ENCODE data around the gene PPY.
"Not testable (repeated sequence)": the region's sequence is repeated elsewhere in the genome, so short reads cannot be mapped to it uniquely, and the experiment has no call there.

The PPY gene

DNA sequence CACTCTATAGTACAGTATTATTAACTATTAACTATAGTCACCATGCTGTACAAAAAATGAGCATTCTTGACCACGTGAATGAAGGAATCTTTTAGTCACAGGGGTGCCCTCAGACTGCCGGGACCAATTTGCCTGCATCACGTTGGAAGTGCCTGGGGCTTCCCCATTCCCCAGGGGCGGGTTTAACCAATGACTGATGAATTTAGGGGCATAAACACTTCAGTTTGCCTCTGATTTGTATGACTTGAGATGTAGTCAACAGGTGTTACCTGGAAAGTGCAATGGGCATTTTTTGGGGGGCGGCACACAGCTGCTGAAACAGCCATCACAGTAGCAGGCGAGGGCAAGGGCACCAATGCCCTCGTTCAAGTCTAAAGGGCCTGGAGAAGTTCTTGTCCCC, 20.2 kb upstream of the PPY start:
- FAIRE-seq, result no peak

DNA sequence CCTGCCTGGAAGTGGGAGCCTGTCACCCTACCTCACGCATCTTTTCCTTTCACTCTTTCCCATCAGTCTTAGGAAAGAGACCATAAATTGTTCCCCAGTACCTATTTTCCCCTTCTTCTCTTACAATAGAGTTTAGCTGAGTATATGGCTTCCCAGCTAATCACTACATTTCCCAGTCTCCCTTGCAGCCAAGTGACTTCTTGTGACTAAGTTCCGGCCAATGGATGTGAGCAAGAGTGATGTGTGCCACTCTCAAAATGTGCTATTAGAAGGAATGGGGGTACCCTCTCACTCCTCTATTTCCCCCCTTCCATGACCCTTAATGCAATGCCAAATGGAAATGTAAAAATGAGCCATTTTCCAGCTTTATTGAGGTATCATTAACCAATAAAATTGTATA, 19.7 kb upstream of the PPY start:
- no peak for FAIRE-seq

DNA sequence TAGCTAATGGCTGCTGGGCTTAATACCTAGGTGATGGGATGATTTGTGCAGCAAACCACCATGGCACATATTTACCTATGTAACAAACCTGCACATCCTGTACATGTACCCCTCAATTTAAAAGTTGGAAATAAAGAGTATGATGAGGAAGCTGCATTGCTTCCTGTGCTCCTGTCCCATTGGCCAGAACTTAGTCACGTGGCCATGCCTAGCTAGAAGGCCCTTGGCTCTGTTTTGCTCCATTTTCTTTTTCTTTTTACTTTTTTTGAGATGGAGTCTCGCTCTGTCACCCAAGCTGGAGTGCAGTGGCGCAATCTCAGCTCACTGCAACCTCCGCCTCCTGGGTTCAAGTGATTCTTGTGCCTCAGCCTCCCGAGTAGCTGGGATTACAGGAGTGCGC, 19.0 kb upstream of the PPY start:
- not testable (repeated sequence) for FAIRE-seq

DNA sequence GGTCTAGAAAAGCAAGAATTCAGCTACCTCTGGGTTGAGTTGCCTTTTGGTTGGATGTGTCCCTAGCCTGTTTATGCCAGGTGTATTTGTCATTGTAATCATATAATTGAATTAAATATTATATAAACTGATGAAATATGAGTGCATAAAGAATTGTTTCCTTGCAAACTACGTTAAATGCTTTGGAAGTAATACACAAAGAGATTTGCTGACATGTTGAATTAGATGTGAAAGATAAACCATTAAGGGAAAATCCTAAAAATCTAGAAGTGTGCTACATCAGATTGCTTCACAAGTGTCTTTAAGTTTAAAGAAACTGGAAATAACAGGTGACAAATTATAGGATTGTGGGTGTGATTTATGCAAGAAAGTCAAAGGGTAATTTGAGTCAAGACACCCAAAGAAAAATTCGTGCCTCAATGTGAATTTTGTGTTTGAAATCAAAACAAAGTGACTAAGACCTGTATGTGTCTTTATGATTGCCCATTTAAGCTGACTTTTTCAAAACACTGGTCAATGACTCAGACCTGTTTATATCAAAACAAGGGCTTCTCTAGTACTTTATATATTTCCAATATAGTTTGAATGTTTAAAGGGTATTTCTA, 16.6 kb upstream of the PPY start:
- FAIRE-seq, result no peak

DNA sequence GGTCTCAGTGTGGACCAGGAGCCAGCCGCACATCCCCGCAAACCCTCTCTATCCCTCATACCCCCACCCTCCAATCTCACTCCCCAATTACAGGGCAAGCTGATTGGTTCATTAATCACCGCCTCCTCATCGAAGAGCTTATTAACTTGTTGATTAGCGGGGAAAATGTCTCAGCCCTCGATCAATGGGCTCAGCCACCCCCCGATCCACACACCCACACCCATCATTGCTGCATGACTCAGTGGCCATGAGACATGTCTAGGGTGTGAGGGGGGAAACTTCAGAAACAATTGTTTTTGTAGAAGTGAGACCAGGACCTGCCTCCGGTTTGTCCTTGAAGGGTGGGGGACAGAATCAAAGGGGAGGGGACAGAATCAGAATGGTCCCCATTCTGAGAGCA, 13.9 kb upstream of the PPY start:
- FAIRE-seq, result no peak

DNA sequence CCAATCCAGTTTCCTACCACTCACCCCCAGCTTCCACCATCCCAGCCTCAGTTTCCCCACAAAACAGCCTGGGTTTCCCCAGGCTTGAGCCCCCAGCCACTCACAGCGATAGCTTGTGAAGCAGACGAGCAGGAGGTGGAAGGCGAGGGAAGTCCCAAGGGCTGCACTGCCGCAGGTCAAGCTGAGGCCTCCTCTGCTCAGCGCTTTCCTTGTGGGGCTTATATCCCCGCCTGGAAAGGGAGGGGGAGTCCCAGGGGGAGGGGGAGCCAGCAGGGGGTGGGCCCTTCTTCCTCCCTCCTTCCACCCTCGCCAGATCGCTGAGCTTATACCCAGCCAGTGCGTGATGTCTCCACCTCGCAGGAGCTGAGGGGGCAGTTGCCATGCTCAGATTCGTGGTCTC, 11.5 kb upstream of the PPY start, which contains the start of gene PYY:
Gene PYY (minus strand): TSS at position 195 of the 400 bp plus-strand sequence. CDS start 457 bp downstream, outside the sequence.
- FAIRE-seq, result no peak

DNA sequence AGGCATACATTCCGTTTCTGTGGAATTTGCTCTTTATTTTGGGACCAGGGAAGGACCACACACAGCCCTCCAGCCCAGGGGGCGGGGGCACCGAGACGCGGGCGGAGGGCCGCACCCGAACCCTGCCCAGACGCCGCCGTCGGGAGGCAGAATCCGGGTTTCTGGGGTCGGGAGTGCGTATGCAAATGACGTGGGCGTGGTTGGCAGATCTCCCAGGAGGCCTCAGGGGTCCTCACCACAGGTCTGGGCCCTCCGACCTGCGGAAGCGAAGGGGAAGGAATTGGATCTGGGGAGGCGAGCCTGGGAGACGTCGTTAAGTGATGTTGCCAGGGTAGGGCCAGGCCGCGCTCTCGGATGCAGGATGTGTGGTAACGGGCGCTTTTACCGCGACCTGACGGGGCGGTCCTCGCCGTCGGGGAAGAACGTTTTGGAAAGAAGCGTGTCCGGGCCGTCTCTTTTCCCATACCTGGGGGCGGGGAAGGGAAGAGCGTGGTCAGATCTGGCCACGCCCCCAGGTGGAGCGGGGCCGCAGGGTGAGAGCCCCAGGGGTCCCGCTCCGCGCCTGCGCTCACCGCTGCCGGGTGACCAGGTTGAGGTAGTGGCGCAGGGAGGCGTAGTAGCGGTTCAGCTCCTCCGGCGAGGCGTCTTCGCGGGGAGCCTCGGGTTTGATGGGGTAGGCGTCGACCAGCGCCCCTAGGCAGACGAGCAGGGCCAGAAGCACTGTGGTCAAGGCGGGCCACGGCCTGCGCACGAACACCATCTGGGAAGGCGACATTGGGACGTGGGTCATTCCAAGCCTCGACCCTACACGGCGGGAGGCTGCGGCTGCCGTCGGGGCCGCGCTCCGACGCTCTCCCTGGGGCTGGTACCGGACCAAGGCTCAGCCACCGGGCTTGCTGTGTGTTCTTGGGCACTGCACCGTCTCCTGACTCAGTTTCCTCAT, 10.7 kb upstream of the PPY start:
- no peak for FAIRE-seq

DNA sequence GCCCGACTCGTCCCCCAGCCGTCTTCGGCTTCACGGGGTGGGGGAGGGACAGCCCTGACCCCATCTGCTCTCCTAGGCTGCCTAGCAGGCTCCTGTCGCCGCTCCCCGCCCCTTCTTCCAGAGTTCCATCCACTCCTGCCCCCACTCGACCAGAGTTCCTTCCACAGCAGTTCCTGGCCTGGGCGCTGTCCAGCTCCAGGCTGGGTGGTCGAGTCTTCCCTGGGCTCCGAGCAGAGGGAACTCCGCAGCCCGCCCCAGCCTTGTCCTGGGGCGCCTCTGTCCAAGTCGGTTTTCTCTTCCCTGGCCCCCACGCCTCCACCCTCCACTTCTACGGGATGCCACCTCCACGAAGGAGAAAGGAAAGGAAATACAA, 10.1 kb upstream of the PPY start:
- no peak for FAIRE-seq

DNA sequence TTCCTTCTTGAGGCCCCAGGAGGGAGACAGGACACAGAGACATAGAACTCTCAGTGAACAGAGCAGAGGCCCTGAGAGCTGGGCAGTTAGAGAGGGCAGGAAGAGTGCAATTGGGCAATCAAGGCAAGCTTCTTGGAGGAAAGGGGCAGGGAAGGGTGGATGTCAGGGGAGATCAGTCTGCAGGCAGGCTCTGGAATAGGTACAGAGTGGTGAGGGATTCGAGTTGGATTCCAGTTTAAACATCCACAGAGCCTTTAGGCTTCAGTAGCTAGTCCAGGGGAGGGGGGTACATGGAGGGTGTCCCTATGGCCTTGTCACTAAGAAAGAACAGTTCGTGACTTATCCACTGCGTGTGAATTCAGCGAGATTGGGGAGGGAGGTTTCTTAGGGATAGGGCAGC, 9.5 kb upstream of the PPY start:
- no peak for FAIRE-seq

DNA sequence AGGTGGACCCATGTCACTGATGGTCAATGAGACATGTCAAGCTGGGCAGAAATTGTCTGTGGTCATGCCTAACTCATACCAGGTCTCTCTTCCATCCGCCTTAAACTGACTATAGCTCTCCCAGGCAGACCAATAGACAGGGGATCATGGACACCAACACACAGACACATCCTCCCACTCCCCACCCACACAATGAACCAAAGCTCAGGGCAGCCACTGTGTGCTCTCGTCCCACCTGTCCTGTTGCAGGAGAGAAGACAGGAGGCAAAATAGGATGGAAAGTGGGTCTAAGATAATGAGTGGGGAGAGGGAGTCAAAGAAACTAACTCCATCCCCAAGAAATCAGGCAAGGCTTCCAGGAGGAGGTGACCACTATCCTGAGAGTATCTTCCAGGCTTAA, 8.3 kb upstream of the PPY start:
- no peak for FAIRE-seq

DNA sequence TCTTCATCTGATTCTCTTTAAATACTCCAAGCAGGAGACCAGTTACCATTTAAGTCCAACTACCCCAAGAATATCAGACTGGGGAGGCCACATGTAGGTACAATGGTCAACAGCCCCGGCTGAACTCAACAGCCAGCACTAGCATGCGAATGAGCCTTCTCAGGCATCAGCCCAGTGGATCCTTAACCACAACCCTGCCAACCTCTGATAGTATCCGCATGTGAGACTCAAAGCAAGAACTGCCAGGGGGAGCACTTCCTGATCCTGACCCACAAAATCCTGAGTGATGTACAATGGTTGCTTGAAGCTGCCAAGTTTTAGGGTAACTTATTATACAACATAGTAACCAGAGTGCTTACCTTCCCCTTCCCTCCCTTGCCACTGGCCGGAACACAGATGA, 7.5 kb upstream of the PPY start:
- no peak for FAIRE-seq

DNA sequence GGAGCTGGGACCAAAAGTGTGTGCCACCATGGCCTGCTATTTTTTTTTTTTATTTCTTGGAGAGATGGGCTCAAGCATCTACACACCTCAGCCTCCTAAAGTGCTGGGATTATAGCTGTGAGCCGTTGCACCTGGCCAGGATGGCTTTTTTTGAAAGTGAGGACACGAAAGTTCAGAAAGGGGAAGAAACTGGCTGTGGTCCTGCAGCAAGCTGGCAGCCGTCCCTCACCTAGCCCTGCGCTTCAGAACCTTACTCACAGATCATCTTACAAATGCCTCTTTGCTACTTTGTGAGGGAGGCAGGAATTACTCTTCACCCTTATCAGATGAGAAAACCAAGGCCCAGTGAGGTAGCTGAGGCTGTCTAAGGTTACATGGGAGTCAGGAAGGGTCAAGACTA, 4.5 kb upstream of the PPY start:
- FAIRE-seq, result no peak

DNA sequence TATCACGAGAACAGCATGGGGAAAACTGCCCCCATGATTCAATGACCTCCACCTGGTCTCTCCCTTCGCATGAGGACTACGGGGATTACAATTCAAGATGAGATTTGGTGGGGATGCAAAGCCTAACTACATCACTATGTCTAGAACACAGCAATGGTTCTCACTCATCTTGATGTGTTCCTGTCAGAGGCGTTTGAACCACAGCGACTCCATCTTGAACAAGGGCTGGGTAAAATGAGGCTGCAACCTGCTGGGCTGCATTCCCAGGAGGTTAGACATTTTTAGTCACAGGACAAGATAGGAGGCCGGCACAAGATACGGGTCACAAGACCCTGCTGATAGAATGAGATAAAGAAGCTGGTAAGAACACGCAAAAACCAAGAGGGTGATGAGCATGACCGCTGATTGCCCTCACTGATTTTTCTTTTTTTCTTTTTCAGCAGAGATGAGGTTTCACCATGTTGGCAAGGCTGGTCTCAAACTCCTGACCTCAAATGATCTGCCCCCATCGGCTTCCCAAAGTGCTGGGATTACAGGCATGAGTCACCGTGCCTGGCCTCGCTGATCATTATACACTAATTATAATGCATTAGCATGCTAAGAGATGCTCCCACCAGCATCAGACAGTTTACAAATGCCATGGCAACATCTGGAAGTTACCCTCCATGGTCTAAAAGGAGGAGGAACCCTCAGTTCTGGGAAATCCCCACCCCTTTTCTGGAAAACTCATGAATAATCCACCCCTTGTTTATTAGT, 3.0 kb upstream of the PPY start:
- FAIRE-seq, result no peak

DNA sequence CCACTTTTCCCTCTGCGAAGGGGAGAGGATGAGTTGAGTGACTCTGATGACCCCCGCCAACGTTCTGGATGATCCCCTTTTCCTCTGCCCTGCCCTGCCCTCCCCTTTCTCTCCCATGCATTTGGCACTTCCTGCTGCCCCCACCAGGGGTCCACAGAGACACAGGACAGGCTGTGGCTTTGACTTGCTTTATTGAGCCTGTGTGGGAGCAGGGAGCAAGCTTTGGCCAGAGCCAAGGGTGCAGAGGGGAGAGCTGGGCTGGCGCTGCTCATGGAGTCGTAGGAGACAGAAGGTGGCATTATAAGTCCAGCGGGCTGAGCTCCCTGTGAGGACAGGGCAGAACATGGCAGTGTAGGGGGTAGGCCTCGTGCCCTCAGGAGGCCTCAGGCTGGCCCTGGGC, 1.6 kb downstream of the PPY start:
- no peak for FAIRE-seq

DNA sequence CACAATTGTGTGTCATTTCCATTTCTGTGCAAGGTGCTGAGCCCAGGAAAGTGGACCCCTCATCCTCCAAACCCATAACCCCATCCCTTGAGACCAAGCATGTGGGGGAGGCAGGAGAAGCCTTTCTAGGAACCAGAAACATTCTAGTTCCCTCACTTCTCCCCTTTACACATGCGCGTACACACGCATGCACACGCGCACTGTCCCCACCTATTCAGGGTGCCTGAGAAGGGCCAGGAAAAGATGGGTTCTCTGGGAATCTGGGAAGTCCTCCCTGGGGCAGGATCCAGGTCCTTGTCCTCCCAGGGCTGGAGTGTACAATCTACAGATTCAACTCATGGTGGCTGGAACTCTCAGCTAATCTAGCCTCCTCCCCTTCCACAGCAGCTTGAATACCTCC, 2.4 kb downstream of the PPY start:
- no peak for FAIRE-seq

DNA sequence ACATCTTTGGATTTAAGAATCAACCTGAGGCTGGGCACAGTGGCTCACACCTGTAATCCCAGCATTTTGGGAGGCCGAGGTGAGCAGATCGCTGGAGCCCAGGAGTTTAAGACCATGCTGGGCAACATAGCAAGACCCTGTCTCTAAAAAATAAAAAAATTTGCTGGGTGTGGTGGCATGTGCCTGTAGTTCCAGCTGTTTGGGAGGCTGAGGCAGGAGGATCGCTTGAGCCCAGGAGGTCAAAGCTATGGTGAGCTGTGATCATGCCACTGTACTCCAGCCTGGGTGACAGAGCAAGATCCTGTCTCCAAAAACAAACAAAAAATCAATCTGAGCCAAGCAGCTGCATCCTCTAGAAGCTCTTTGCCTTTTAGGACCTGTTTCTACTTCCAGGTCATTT, 2.8 kb downstream of the PPY start:
- not testable (repeated sequence) for FAIRE-seq

DNA sequence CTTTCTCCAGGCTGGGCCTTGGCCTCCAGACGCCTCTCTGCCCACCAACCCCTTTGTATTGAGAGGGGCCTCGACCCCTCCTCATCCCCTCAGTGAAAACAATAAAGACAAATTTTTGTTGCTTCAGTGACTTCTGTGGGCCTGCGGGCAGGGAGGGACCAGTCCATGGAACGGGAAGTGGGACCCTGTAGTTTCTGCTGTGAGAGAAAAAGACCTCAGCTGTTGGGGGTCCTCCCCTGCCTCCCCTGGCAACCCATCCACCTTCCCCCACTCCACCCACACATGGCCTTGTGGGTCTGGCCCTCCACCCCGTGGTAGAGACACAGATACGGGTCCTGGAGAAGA, 3.5 kb downstream of the PPY start:
- FAIRE-seq, result no peak

DNA sequence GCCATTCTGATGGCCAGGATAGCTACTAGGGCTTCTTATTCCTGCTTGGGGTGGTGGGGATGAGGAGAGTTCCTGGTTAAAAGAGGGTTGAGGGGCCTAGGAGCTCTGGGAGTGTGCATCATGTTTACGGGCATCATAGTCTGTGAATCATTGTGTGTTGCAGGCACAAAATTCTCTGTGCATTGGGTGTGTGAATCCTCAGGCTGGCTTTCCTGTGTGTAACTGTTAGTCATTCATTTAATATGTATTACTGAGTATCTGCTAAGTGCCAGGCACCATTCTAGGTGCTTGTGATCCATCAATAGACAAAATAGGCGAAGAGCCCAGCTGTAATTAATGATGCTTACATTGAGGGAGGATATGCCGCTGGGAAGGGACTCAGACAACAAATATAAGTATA, 5.8 kb downstream of the PPY start:
- FAIRE-seq, result no peak

DNA sequence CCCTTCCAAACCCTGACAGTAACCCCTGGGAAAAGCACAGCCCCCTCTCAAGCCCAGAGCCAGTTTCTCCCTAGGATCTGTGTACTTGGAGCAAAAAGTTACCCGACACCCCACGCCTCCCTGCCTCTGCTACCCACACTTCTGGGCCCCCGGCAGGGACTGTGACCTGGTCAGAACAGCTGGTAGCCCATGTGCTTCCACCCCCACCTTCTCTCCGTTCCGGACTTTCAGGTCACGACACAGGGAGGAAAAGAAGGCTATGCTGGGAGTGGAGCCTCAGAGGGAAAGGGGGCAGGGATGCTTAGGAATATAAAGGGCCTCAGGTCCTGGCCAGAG, 6.4 kb downstream of the PPY start:
- no peak for FAIRE-seq

DNA sequence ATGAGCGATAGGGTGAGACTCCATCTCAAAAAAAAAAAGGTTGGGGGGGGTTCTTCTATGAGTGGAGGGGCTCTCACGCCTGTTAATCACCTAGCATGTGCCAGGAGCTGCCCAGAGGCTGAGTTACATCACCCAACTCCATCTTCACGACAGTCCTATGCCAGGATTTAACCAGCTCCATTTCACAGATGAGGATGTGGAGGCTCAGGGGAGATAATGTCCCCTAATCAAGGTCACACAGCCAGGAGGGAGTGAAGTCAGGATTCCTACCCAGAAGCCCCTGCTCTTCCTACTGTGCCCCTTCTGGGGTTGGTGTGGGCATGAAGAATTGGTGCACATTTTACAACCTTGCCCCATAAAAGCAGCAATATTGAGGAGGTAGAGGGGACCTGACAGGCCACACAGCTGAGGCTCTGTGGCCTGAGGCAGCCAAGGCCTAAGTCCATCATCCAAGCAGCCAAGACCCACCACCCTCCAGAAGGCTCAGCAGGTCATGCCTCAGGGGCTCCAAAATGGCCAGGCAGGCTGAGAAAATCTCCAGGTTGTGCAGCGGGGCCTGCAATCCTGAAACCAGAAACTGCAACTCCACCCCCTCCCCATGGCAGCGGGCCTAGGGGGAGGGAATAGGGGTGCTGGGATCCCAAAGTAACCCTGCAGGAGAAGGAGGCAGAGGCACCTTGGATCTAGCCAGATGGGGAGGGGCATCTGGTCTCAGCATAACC, 6.9 kb downstream of the PPY start:
- no peak for FAIRE-seq

DNA sequence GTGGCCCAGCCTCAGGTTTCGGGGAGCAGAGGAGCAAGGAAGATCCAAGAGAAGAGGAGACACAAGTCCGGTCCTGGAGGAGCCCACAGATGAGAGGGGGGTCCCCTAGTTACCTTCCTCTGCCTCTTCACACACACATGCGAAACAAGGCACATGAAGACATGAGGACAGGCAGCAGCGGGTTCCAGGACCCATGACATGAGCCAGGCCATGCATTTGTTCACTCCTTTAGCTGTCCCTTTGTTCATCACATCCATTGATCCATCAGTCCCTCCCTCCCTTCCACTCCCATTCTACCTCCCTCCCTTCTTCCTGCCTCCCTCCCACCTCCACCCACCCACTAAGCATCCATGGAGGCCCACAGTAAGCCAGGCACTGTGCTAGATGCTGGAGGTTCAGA, 9.4 kb downstream of the PPY start:
- FAIRE-seq, result no peak

DNA sequence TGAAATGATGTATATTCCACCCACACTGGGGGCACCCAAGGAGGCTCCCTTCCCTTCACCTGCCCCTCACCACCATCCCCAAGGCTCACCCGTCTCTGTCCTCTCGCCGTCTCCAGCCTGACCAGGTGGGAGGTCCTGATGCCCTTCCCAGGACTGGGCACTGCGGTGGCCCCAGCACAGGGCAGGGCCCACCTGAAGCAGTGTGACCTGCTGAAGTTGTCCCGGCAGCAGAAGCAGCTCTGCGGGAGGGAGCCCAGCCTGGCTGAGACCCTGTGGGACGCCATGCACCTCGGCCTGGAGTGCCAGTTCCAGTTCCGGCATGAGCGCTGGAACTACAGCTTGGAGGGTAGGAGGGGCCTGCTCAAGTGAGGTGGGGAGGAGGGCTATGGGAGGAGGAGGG, 9.9 kb downstream of the PPY start:
- FAIRE-seq, result no peak

DNA sequence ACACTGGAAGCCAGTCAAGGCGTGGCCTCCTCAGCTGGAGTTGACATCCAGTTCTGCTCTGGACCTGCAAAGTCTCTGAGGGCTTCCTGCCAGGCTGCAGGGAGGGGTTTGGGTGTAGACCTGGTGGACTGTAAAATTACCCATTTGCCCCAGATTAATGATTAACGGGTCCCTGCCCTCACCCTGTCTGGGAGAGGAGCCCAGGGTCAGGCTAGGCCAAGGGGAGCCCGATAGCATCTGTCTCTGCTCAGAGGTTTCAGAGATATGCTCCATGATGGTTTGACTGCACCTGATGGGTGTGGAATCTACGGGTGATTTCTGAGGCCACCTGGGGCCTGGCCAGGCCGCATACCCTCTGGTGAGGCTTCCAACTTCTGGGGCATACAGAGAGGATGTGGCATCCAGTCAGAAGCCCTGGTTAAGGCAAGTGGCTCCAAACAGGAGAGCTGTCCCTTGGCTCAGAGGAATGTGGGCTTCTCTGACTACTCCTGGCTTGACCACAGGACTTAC, 11.2 kb downstream of the PPY start:
- no peak for FAIRE-seq

Data from endometrium (tissue), 2 donors.